HepG2 (cell line): ENCODE results near the gene RTCA. TPM values are rescaled to one million over a fixed set of nuclear protein-coding genes. Genes with fewer than 3 reads are reported as not detected.

Experiments
- ATAC-seq: fragments of 200-7000 bp; cut with Tn5 transposase; 3 replicates; pipeline ENCODE4 v1.9.1; 2020; ENCODE audit warnings: mild to moderate bottlenecking, moderate library complexity
- BruUV-seq: library from RNA; stranded (reverse); fragments of 400-500 nt; replicated peaks from 2 replicates; lab custom pipeline; 2021; lab: Mats Ljungman, UMichigan
- CTCF ChIA-PET: fragments of 300-600 bp; formaldehyde crosslinking; extraction: SDS; loops from one replicate; lab custom pipeline; 2021; ENCODE audit warnings: low total read pairs, inconsistent platforms, low intra/inter-chr PET ratio; lab: Yijun Ruan, JAX
- POLR2A ChIA-PET: fragments of 350-600 bp; sonication (Branson Sonifier 250); formaldehyde crosslinking; loops from one replicate; lab custom pipeline; 2020; ENCODE audit warnings: antibody characterized with exemption, inconsistent platforms; lab: Yijun Ruan, JAX
- DNase-seq: peaks from one replicate; pipeline ENCODE4 v3.0.0-alpha.2; 2015; ENCODE audit warnings: low spot score
- FAIRE-seq: peaks from 3 replicates; lab custom pipeline; 2011; peaks lifted over from hg19 to GRCh38; lab: Jason Lieb, UNC
- H2AFZ ChIP-seq: one replicate; pipeline ENCODE4 v1.6.1; 2011; ENCODE audit warnings: low read length, inconsistent platforms
- H3K27ac ChIP-seq: fragments of 300-600 bp; 3 replicates; pipeline ENCODE4 v1.8.0; 2011; ENCODE audit warnings: mixed run types, mild to moderate bottlenecking, mixed read lengths, low read length, inconsistent platforms; ENCODE audit not compliant: insufficient read depth; ENCODE audit errors: extremely low read length
- H3K27me3 ChIP-seq, 2 experiments: fragments of 200-600 bp in 1 of 2; 2 replicates in 1 of 2; 3 replicates in 1 of 2; pipeline versions ENCODE4 v1.6.0 to v1.8.0; 2011; ENCODE audit warnings: low read length in 2 of 2, mild to moderate bottlenecking in 2 of 2, moderate library complexity in 2 of 2, inconsistent platforms in 1 of 2; ENCODE audit not compliant: insufficient read depth in 2 of 2, control insufficient read depth in 1 of 2
- H3K36me3 ChIP-seq, 2 experiments: fragments of 200-600 bp in 1 of 2; replicated peaks in 1 of 2; 2 replicates in 1 of 2; 3 replicates in 1 of 2; pipeline versions ENCODE4 v1.5.1 to v1.8.0; 2011; ENCODE audit warnings: low read length in 2 of 2, inconsistent platforms in 1 of 2; ENCODE audit not compliant: insufficient read depth in 2 of 2, control insufficient read depth in 1 of 2
- H3K4me1 ChIP-seq: 2 replicates; pipeline ENCODE4 v1.5.1; 2012; ENCODE audit warnings: low read length, inconsistent platforms; ENCODE audit not compliant: insufficient read depth
- H3K4me2 ChIP-seq: 2 replicates; pipeline ENCODE4 v1.6.0; 2011; ENCODE audit warnings: low read depth, low read length, inconsistent platforms
- H3K4me3 ChIP-seq, 3 experiments: fragments of 200-600 bp in 1 of 3; sonication (generic), shearing (Covaris generic) in 1 of 3; replicated peaks in 1 of 3; 2 replicates each; pipeline ENCODE4 v1.5.1; 2011 to 2016; ENCODE audit warnings: low read length in 3 of 3, inconsistent platforms in 2 of 3, low read depth in 2 of 3, mild to moderate bottlenecking in 2 of 3, control low read depth in 1 of 3, mixed read lengths in 1 of 3; ENCODE audit not compliant: insufficient read depth in 1 of 3
- H3K79me2 ChIP-seq: one replicate; pipeline ENCODE4 v1.6.1; 2011; ENCODE audit warnings: low read length, inconsistent platforms; ENCODE audit not compliant: insufficient read depth
- H3K9ac ChIP-seq: 2 replicates; pipeline ENCODE4 v1.6.0; 2011; ENCODE audit warnings: mild to moderate bottlenecking, low read depth, low read length, inconsistent platforms; ENCODE audit not compliant: insufficient read depth
- H3K9me3 ChIP-seq: 2 replicates; pipeline ENCODE4 v1.5.1; 2012; ENCODE audit warnings: mild to moderate bottlenecking, low read length
- H4K20me1 ChIP-seq: 2 replicates; pipeline ENCODE4 v1.6.0; 2011; ENCODE audit warnings: inconsistent platforms, mild to moderate bottlenecking, low read length, moderate library complexity; ENCODE audit not compliant: insufficient read depth
- ARNT ChIP-seq: fragments of 450-650 bp; IDR thresholded peaks from 2 replicates; pipeline ENCODE4 v1.6.1; 2017
- ATM ChIP-seq: fragments of 450-650 bp; IDR thresholded peaks from 2 replicates; pipeline ENCODE4 v1.7.1; 2017; ENCODE audit warnings: mild to moderate bottlenecking, borderline replicate concordance
- BRCA1 ChIP-seq: sonication (generic); formaldehyde crosslinking; IDR thresholded peaks from 2 replicates; pipeline ENCODE4 v1.4.0; 2020; ENCODE audit warnings: missing genetic modification reagents
- DR1 ChIP-seq: sonication (generic); formaldehyde crosslinking; IDR thresholded peaks from 2 replicates; pipeline ENCODE4 v1.8.0; 2021; ENCODE audit warnings: mild to moderate bottlenecking, missing genetic modification reagents, inconsistent platforms
- ERF ChIP-seq: IDR thresholded peaks from 2 replicates; pipeline ENCODE4 v1.6.1; 2018; ENCODE audit warnings: missing biosample characterization, missing genetic modification reagents
- HNF4G ChIP-seq, 2 experiments: sonication (generic) in 1 of 2; formaldehyde crosslinking in 1 of 2; IDR thresholded peaks; 2 replicates each; pipeline versions ENCODE4 v1.4.0 to v1.6.1; 2011 to 2020; ENCODE audit warnings: borderline replicate concordance in 2 of 2, low read depth in 2 of 2, mild to moderate bottlenecking in 2 of 2, low read length in 1 of 2, missing genetic modification reagents in 1 of 2, moderate library complexity in 1 of 2
- MTERF4 ChIP-seq: sonication (generic); formaldehyde crosslinking; IDR thresholded peaks from 2 replicates; pipeline ENCODE4 v1.8.0; 2023; ENCODE audit warnings: mild to moderate bottlenecking, missing genetic modification reagents
- NFIB ChIP-seq: sonication (generic); formaldehyde crosslinking; IDR thresholded peaks from 2 replicates; pipeline ENCODE4 v1.9.0; 2021; ENCODE audit warnings: missing genetic modification reagents, mild to moderate bottlenecking, borderline replicate concordance
- POLR2A ChIP-seq, 2 experiments: IDR thresholded peaks; 2 replicates each; pipeline ENCODE4 v1.6.1; 2011; ENCODE audit warnings: low read depth in 2 of 2, low read length in 2 of 2, mild to moderate bottlenecking in 1 of 2, moderate library complexity in 1 of 2; ENCODE audit not compliant: insufficient read depth in 1 of 2
- REXO4 ChIP-seq: sonication (generic); formaldehyde crosslinking; IDR thresholded peaks from 2 replicates; pipeline ENCODE4 v1.8.0; 2022; ENCODE audit warnings: missing genetic modification reagents, mild to moderate bottlenecking, borderline replicate concordance
- SUZ12 ChIP-seq: fragments of 150-350 bp; IDR thresholded peaks from 2 replicates; pipeline ENCODE4 v1.6.1; 2014; ENCODE audit warnings: low read depth, low read length
- ZNF543 ChIP-seq: sonication (generic); formaldehyde crosslinking; IDR thresholded peaks from 2 replicates; pipeline ENCODE4 v1.4.0; 2020; ENCODE audit warnings: mild to moderate bottlenecking, missing genetic modification reagents
- ZNF674 ChIP-seq: sonication (generic); formaldehyde crosslinking; IDR thresholded peaks from 2 replicates; pipeline ENCODE4 v1.5.0; 2020; ENCODE audit warnings: low read depth, mild to moderate bottlenecking, missing genetic modification reagents
- WGBS: methylation state at CpG from one replicate; pipeline ENCODE4 v1.1.6; 2017; ENCODE audit warnings: low lambda C conversion rate; 5-methylcytosine and 5-hydroxymethylcytosine counted together
- in situ Hi-C: cut with HindIII; loops from 2 replicates; pipeline ENCODE4 v1.10.0; 2017; ENCODE audit warnings: low pct_unique_long_range_greater_than_20kb; ENCODE audit not compliant: extremely low pct_ligation_motif_present
- intact Hi-C: fragments of 100-400 bp; cut with micrococcal nuclease; formaldehyde crosslinking; loops from one replicate; pipeline ENCODE4 v1.10.0; 2022; ENCODE audit not compliant: unreplicated experiment
- polyA plus RNA-seq, 8 experiments: library from polyadenylated mRNA; depleted of rRNA in 3 of 8; stranded (reverse) in 7 of 8; unstranded in 1 of 8; fragments of >200 nt; fragmentation: Illumina TruSeq in 4 of 8; extraction: Trizol in 4 of 8; gene quantifications; 2 replicates each; pipeline versions ENCODE4 v1.2.1 to v1.2.3, GENCODE V29; 2011 to 2016; ENCODE audit warnings: low read depth in 4 of 8, missing spikeins in 1 of 8, mixed read lengths in 1 of 8; ENCODE audit not compliant: insufficient read depth in 1 of 8
- total RNA-seq, 5 experiments: library from RNA; depleted of rRNA; stranded (reverse); fragments of >200 nt; fragmentation: Illumina TruSeq; extraction: Trizol; gene quantifications; 2 replicates each; pipeline ENCODE4 v1.2.3, GENCODE V29; 2016; ENCODE audit warnings: low read depth in 1 of 5

The RTCA gene
- total and polyA plus RNA-seq, 2 of the 13 experiments (the other 11 are each of a cell fraction or from before 2014, with no cell fraction given): 22.7 to 31.0 TPM

- no peak overlapping the region for H3K4me3 ChIP-seq
- no peaks in the 10 kb centered on the region for H4K20me1 ChIP-seq
- H3K9ac ChIP-seq: no peak overlapping the region
- WGBS: 0% methylated on average over 2 of the region's 2 CpGs
- H2AFZ ChIP-seq: no peak overlapping the region
- no peaks in the 10 kb centered on the region for H3K27me3 ChIP-seq
- FAIRE-seq (no peak), DNase-seq (no peak), ATAC-seq (no peak)
- TF ChIP-seq BRCA1 (CRISPR knock-in tag) (no peak), NFIB (CRISPR knock-in tag) (no peak), POLR2A (IDR thresholded peaks at IDR 0.05; ENCODE audit: insufficient read depth in 1 of 2, low read depth in 2 of 2, low read length in 2 of 2) (no peak), DR1 (CRISPR knock-in tag) (no peak), MTERF4 (CRISPR knock-in tag) (no peak), ATM (no peak), ZNF674 (no peak), ARNT (no peak), ZNF543 (no peak), HNF4G (IDR thresholded peaks at IDR 0.05; ENCODE audit: borderline replicate concordance, low read depth, low read length) (no peak), HNF4G (CRISPR knock-in tag; IDR thresholded peaks at IDR 0.05; ENCODE audit: borderline replicate concordance, low read depth) (no peak), REXO4 (CRISPR knock-in tag) (no peak), ERF (no peak), SUZ12 (no peak)
- ChIA-PET CTCF (no interaction called here), POLR2A (no interaction called here)
- H3K79me2 ChIP-seq: no peaks in the 10 kb centered on the region
- peaks cover 24% of the 10 kb centered on the region for H3K4me1 ChIP-seq
- no peaks in the 10 kb centered on the region for H3K9me3 ChIP-seq
- H3K4me2 ChIP-seq: no peak overlapping the region
- H3K36me3 ChIP-seq: no peaks in the 10 kb centered on the region
- in situ Hi-C loops: no loop called here
- no peak overlapping the region for H3K27ac ChIP-seq
- no TSS peak for BruUV-seq
- intact Hi-C loops: no loop called here
Measured at GRCh38 chr1:100308777-100309176, 42.8 kb downstream of the RTCA start.
